IPS-18c (cell line): ENCODE results near the gene CAPRIN2.

Source experiments
- H3K4me3 ChIP-seq: 2 replicates; pipeline ENCODE4 v1.7.0; 2013; ENCODE audit warnings: low read depth, mild to moderate bottlenecking, low read length, moderate library complexity; ENCODE audit not compliant: insufficient read depth
- H3K9me3 ChIP-seq: one replicate; pipeline ENCODE4 v1.6.1; 2013; ENCODE audit warnings: mild to moderate bottlenecking, low read length, moderate library complexity; ENCODE audit not compliant: control insufficient read depth, insufficient read depth

The CAPRIN2 gene

DNA sequence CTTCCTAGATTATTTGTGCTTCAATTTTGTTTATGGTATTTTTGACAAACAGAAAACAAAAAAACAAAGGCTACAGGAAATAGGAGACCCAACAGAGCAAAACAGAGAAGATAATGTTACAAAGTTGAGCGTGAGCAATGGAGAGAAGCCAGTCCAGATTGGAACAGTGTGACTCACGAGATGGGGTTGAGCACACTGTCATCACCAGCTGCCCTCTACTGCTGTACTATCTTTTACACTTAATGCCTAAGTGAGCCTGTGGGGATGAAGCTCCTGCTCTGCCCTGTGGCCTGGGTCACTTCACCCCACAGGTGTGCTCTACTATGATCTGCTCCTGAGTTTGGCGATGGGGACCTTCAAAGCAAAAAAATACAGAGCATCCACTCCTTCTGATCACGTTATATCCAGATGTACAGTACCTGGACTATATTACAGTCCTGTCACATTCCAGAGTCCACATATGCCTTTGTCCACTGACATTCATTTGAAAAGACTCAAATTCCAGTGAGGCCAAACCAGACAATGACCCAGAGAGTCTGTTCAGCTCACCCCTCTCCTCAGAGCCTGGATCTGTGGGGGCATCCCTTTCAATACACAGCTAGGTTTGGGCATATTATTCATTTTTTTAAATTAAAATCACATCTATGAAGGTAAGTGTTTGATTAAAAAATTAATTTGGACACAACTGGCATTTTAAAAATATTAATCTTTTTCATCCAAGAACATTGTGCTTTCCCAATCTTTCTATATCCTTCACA is 63.5 kb downstream of the CAPRIN2 start:
- Histone ChIP-seq H3K9me3 (no peaks in the 10 kb centered on the region), H3K4me3 (no peak overlapping the region)

- H3K9me3 ChIP-seq: no peaks in the 10 kb centered on the region
- H3K4me3 ChIP-seq: no peak overlapping the region
Measured at GRCh38 chr12:30687265-30687986, 67.3 kb downstream of the CAPRIN2 start.

GRCh38 chr12:30679241-30679640 is 75.5 kb downstream of the CAPRIN2 start:
- no peaks in the 10 kb centered on the region for H3K9me3 ChIP-seq
- H3K4me3 ChIP-seq: no peak overlapping the region

- no peaks in the 10 kb centered on the region for H3K9me3 ChIP-seq
- no peak overlapping the region for H3K4me3 ChIP-seq
Measured at GRCh38 chr12:30678221-30678620, 76.5 kb downstream of the CAPRIN2 start.

GRCh38 chr12:30661210-30661609 is 93.5 kb downstream of the CAPRIN2 start:
- Histone ChIP-seq H3K4me3 (no peak overlapping the region), H3K9me3 (no peaks in the 10 kb centered on the region)
